HUES64 (cell line): ENCODE results near the gene EXOC3.

ENCODE experiments used
- H3K27ac ChIP-seq: 2 replicates; pipeline ENCODE4 v1.7.0; 2013; ENCODE audit warnings: low read depth, low read length, inconsistent platforms
- H3K27me3 ChIP-seq: 2 replicates; pipeline ENCODE4 v1.6.1; 2013; ENCODE audit warnings: mild to moderate bottlenecking, low read length; ENCODE audit not compliant: insufficient read depth
- H3K36me3 ChIP-seq: 2 replicates; pipeline ENCODE4 v1.6.1; 2013; ENCODE audit warnings: mild to moderate bottlenecking, low read length; ENCODE audit not compliant: insufficient read depth
- H3K4me1 ChIP-seq: 2 replicates; pipeline ENCODE4 v1.6.1; 2013; ENCODE audit warnings: mild to moderate bottlenecking, low read length, moderate library complexity; ENCODE audit not compliant: insufficient read depth
- H3K4me3 ChIP-seq: 2 replicates; pipeline ENCODE4 v1.5.1; 2013; ENCODE audit warnings: mild to moderate bottlenecking, low read length, moderate library complexity
- H3K9ac ChIP-seq: 2 replicates; pipeline ENCODE4 v1.6.1; 2013; ENCODE audit warnings: mild to moderate bottlenecking, low read depth, low read length
- H3K9me3 ChIP-seq: 2 replicates; pipeline ENCODE4 v1.6.1; 2013; ENCODE audit warnings: low read depth, low read length; ENCODE audit not compliant: insufficient read depth
- WGBS: fragments of 150-250, 120-280 bp; methylation state at CpG from one replicate; pipeline ENCODE4 v1.1.7; 2013; ENCODE audit warnings: missing lambda C conversion rate; 5-methylcytosine and 5-hydroxymethylcytosine counted together

Gene EXOC3

DNA sequence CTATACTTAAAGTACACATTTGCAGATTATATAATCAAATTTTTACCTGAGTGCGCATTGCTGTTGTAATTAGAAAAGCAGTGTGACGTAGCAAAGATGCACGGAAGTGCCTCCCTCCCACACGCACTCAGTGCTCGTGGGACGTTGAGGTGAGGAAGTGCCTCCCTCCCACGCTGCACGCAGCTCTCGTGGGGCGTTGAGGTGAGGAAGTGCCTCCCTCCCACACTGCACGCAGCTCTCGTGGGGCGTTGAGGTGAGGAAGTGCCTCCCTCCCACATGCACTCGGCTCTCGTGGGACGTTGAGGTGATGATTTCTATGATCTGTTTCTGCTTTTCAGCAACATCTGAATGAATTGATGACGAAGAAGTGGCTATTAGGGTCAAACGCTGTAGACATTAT, 21.0 kb downstream of the EXOC3 start:
- 92% methylated on average over 18 of the region's 18 CpGs for WGBS
- Histone ChIP-seq H3K4me1 (no peaks in the 10 kb centered on the region), H3K27ac (no peak overlapping the region), H3K4me3 (no peak overlapping the region), H3K27me3 (no peaks in the 10 kb centered on the region), H3K36me3 (peaks cover 50% of the 10 kb centered on the region), H3K9ac (no peak overlapping the region), H3K9me3 (no peaks in the 10 kb centered on the region)

DNA sequence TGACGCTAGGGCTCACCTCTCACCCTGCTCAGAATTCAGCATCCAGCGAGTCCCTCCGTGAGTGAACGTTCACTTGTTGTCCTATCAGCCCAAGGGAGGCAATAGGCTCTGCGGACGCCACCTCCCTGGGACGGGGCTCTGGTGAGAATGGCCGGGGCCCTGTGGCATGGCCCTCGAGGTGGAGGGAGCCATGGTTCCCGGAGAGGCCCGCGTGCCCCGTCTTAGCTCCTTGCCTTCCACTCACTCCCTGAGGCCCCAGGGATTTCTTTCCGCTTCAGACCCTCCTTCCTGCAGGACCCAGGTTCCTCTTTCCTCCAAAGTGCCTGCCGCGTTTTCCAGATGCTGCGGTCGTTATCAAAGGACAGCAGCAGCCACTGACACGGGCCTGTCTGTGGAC, 21.5 kb downstream of the EXOC3 start:
- no peak overlapping the region for H3K27ac ChIP-seq
- H3K27me3 ChIP-seq = no peaks in the 10 kb centered on the region
- no peak overlapping the region for H3K9ac ChIP-seq
- peaks cover 45% of the 10 kb centered on the region for H3K36me3 ChIP-seq
- H3K4me1 ChIP-seq = no peaks in the 10 kb centered on the region
- H3K9me3 ChIP-seq = no peaks in the 10 kb centered on the region
- H3K4me3 ChIP-seq = no peak overlapping the region
- 94% methylated on average over 19 of the region's 19 CpGs for WGBS

DNA sequence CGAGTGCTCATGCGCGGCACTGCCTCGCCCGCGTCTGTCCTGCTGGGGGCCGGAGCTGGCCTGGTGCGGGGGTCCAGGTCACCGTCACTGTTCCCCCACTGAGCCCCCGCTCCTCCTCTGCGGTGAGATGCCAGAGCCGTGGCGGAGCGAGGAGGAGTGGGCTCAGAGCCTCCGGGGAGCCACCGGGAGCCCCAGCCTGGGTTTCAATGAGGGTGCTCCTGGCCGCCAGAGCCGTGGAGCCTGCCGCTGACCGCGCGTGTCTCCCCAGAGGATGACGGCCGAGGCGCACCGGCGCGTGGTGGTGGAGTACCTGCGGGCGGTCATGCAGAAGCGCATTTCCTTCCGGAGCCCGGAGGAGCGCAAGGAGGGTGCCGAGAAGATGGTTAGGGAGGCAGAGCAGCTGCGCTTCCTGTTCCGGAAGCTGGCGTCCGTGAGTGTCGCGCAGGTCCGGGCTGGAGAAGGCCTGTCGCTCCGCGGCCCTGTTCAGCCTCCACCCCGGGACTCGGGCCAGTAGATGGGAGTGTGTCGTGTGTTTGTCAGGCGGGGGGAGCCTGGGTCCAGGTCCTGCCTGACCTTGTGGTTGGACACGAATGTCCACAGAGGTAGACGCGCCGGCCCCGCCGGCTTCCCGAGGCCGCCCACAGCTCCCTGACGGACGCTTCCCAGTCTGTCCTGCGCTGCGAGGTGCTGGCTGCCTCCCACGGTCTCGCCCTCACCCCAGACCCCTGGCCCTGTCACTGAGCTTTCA, 22.0 kb downstream of the EXOC3 start:
- Histone ChIP-seq H3K27me3 (no peaks in the 10 kb centered on the region), H3K36me3 (peaks cover 39% of the 10 kb centered on the region), H3K27ac (no peak overlapping the region), H3K4me1 (no peaks in the 10 kb centered on the region), H3K9me3 (no peaks in the 10 kb centered on the region), H3K9ac (no peak overlapping the region), H3K4me3 (no peak overlapping the region)
- whole genome bisulfite sequencing = 96% methylated on average over 63 of the region's 63 CpGs

DNA sequence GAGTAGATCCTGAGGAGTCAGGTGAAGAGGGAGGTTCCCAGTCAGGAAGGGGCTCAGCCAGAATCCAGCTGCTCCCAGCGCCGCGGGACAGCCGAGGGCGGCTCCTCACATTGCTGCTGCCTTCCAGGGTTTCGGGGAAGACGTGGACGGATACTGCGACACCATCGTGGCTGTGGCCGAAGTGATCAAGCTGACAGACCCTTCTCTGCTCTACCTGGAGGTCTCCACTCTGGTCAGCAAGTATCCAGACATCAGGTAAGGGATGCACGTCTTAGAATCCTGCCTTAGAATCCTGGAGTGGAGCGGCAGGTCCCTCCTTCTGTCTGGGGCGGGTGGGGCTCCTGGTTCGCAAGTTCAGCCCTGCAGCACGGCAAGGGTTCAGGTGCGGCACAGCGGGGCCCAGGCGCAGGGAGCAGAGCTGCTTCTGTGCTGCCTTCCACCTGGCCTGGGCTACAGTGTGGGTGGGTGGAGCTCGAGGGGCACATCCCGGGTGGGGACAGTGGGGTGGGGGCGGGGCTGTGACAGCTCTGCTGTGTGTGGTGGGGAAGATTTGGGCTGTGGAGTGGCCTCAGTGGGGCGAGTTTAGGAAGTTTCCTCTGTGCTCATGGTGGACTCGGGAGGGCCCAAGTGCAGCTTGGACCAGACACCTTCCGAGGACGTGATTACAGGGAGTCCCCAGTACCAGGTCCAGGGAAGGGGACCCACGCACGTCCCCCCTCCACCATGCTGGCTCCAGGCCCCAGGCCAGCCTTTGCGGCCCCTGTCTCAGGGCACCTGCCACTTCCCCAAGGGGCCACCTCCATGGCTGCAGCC, 22.8 kb downstream of the EXOC3 start:
- H3K36me3 ChIP-seq = peaks cover 31% of the 10 kb centered on the region
- no peak overlapping the region for H3K9ac ChIP-seq

DNA sequence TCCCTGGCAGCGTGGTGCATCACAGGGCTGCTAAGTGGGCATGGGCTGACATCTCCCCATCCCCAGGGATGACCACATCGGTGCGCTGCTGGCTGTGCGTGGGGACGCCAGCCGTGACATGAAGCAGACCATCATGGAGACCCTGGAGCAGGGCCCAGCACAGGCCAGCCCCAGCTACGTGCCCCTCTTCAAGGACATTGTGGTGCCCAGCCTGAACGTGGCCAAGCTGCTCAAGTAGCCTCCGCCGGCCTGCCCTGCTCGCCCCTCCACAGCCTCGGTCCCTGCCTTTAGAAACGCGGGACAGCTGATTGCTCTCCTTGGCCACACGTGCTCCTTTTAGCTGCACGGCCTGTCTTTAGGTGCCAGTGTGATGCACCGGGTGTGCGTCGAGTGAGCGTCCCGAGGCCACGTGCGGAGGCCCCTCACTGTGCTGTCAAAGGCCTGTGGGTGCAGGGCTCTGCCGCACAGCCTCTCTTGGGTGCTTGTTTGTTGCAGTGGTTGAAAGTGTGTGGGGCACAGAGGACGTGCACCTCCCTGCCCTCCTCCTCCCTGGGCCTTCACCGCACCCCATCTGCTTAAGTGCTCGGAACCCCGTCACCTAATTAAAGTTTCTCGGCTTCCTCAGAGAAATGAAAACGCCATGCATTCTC, 23.8 kb downstream of the EXOC3 start:
- Histone ChIP-seq H3K9me3 (no peaks in the 10 kb centered on the region), H3K4me3 (no peak overlapping the region), H3K27me3 (no peaks in the 10 kb centered on the region), H3K4me1 (no peaks in the 10 kb centered on the region), H3K36me3 (peaks cover 28% of the 10 kb centered on the region), H3K9ac (no peak overlapping the region), H3K27ac (no peak overlapping the region)
- WGBS = 95% methylated on average over 30 of the region's 30 CpGs

More for the DNA sequence above, 22.8 kb downstream of the EXOC3 start:
- Histone ChIP-seq H3K4me3 (no peak overlapping the region), H3K27me3 (no peaks in the 10 kb centered on the region), H3K9me3 (no peaks in the 10 kb centered on the region), H3K27ac (no peak overlapping the region), H3K4me1 (no peaks in the 10 kb centered on the region)
- WGBS = 93% methylated on average over 29 of the region's 29 CpGs

DNA sequence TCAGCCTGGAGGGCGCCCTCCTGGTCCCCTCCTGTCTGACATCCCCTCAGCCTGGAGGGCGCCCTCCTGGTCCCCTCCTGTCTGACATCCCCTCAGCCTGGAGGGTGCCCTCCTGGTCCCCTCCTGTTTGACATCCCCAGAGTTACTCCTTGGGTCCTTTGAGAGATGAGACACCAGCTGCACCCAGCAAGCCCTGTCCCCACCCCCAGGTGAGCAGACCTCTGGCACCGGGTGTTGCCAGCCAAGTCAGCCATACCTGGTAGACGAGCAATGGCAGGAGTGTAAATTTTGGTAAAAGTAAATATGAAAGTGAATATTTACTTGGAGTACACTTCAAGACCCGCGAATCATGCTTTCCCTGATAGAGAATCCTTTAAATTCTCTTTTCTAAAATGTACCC, 25.4 kb downstream of the EXOC3 start:
- Histone ChIP-seq H3K36me3 (peaks cover 12% of the 10 kb centered on the region), H3K27me3 (peaks cover 3% of the 10 kb centered on the region), H3K9ac (no peak overlapping the region), H3K9me3 (no peaks in the 10 kb centered on the region), H3K4me1 (no peaks in the 10 kb centered on the region), H3K4me3 (no peak overlapping the region), H3K27ac (no peak overlapping the region)
- WGBS = 94% methylated on average over 5 of the region's 6 CpGs

DNA sequence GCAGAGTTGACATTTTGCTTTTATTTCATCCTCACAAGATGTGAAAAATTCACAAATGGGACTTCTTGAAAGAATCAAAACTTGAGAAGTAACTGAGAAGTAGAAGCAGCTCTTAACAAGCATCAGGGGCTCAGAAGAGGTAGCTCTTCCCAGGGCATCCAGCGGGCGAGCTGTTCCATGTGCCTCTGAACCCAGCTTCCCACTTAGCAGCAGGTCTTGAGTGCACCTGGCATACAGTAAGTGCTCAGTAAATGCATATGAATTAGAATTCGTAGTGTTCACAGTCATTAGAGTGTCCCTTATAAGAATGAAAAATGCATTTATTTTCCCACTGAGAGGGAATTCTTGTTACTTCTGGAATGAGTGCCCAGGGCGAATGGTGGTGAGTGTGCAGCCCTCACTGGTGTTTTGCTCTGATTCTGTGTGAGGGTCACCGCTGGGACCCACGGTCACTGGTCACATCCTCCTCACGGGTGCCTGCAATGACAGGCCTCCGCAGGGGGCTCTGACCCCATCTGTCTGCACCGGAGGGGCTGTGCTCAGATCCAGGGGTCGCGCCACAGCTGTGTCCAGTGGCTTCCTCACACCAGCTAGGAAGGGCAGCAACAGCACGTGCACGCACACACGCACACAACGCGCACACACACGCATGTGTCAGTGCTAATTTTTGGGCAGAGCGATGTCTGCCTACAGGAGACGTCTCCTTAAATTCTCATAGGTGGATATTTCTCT, 26.9 kb downstream of the EXOC3 start:
- Histone ChIP-seq H3K9ac (no peak overlapping the region), H3K36me3 (no peaks in the 10 kb centered on the region; the same call in 1 of the 2 replicates), H3K27me3 (peaks cover 18% of the 10 kb centered on the region), H3K9me3 (no peaks in the 10 kb centered on the region), H3K4me1 (no peaks in the 10 kb centered on the region), H3K4me3 (no peak overlapping the region), H3K27ac (no peak overlapping the region)
- 93% methylated on average over 19 of the region's 19 CpGs for WGBS

DNA sequence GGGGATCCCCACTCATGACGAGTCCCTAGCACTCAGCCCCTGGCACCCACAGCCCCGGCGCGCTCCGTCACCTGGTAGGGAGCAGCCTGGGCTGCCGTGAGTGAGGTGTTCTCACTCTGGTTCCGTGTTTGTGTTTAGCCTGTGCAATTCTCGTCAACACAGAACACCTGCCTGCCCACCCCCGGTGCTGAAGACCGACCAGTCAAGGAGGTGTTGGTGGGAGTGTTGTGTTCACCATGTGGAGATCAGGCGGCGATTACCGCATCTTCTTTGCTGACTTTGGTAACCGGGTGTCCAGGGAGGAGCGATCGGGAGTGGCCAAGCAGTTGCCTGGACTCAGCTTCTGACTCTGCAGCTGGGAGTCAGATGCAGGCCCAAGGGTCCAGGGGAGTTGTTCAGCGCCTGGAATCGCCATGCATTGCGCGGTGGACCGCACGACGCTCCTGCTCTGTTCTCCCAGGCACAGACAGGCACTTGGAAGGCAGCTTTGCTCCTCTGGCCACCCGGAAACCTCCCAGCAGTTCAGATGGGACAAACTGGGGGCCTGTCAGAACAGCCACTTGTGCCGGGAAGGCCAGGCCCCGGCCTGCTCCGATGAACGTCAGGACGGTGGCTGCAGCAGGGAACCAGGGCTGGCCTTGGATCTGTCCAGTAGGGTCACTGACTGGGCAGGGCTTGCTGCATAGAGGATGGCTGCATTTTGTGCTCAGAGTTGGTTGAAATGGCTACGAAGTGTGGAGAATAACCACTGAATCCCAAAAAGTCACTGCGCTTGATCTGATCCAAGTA, 28.2 kb downstream of the EXOC3 start:
- Histone ChIP-seq H3K4me1 (no peaks in the 10 kb centered on the region), H3K36me3 (no peaks in the 10 kb centered on the region), H3K27me3 (peaks cover 31% of the 10 kb centered on the region), H3K27ac (no peak overlapping the region), H3K9me3 (no peaks in the 10 kb centered on the region), H3K9ac (no peak overlapping the region), H3K4me3 (no peak overlapping the region)
- WGBS = 95% methylated on average over 31 of the region's 31 CpGs

DNA sequence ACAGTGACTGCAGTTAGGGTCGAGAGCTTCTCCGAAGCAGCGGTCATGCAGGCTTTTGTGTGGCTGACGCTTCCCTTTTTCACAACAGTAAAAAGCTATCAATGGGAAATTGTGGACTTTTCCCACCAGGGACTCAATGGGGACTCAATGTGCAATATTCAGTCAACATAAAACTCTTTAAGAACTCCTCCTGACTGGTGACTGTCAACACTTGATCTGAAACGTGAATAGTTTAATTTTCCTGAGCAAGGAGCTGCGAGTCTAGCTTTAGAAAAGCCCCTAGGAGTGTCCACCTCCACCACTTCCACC, 28.7 kb downstream of the EXOC3 start:
- Histone ChIP-seq H3K9ac (no peak overlapping the region), H3K27ac (no peak overlapping the region), H3K4me1 (no peaks in the 10 kb centered on the region), H3K36me3 (no peaks in the 10 kb centered on the region), H3K27me3 (peaks cover 36% of the 10 kb centered on the region), H3K9me3 (no peaks in the 10 kb centered on the region), H3K4me3 (peak overlapping the region; percentile 70)
- 90% methylated on average over 6 of the region's 6 CpGs for WGBS

DNA sequence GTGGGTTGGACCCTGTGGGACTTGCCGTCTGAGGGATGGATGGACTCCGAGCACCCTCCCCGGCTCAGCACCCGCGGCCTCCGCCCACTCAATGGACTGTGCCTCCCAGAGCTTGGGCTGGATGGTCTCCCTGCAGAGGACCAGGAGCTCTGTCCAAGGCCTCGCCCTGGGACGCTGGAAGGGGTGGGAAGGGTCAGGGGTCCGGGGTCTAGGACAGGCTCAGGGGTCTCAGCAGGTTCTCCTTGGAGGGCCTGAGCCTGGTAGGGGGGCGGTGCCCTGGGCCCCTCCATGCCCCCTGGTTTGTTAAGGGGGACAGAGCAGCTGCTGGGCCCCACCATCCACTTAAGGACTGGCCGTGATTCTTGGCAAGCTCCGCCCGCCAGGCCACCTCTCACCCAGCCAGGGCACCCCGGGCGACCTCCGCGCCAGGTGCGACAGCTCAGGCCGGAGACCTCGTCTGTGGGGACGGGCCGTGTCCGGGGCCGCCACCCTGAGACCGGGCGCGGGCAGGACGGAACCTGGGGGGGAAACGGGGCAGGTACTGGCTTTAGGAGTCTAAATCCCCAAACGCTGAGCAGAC, 29.2 kb downstream of the EXOC3 start:
- Histone ChIP-seq H3K4me3 (peak overlapping the region; percentile 70), H3K9me3 (no peaks in the 10 kb centered on the region), H3K27ac (peak overlapping the region; percentile 76), H3K4me1 (no peaks in the 10 kb centered on the region), H3K9ac (peak overlapping the region; percentile 95), H3K36me3 (no peaks in the 10 kb centered on the region), H3K27me3 (peaks cover 41% of the 10 kb centered on the region)
- 37% methylated on average over 30 of the region's 30 CpGs for whole genome bisulfite sequencing
